Pancreas (tissue), 10 donors: ENCODE measurements around the gene SLC10A2. TPM values are rescaled to one million over a fixed set of nuclear protein-coding genes. Genes with fewer than 3 reads are reported as not detected.
"Not testable (repeated sequence)": the region's sequence is repeated elsewhere in the genome, so short reads cannot be mapped to it uniquely, and the experiment has no call there.

Experiments used
- ATAC-seq, 4 donors: fragments of 200-7000 bp; cut with Tn5 transposase; one replicate each; pipeline versions ENCODE4 v1.8.0 to v1.9.1; 2020; ENCODE audit warnings: mild to moderate bottlenecking in 4 of 4, moderate library complexity in 4 of 4
- DNase-seq, 6 donors: peaks; one replicate each; pipeline ENCODE4 v3.0.0-alpha.2; 2020
- FAIRE-seq: peaks from 2 replicates; lab custom pipeline; 2012; peaks lifted over from hg19 to GRCh38; lab: Jason Lieb, UNC
- H3K27ac ChIP-seq, 4 donors: fragments of 200-600 bp; sonication (generic); 1 replicate in 3 of 4; 2 replicates in 1 of 4; pipeline versions ENCODE4 v1.5.0 to v1.8.0; 2020
- H3K27me3 ChIP-seq, 4 donors: fragments of 200-600 bp; one replicate each; pipeline ENCODE4 v1.8.0; 2021
- H3K36me3 ChIP-seq, 3 donors: fragments of 200-600 bp; sonication (generic) in 1 of 3; one replicate each; pipeline versions ENCODE4 v1.5.0 to v1.8.0; 2020 to 2021
- H3K4me1 ChIP-seq, 3 donors: fragments of 200-600 bp; one replicate each; pipeline ENCODE4 v1.8.0; 2021
- H3K4me3 ChIP-seq, 4 donors: fragments of 200-600 bp; sonication (generic) in 2 of 4; one replicate each; pipeline versions ENCODE4 v1.5.0 to v1.8.0; 2020 to 2021
- H3K9me3 ChIP-seq, 4 donors: fragments of 200-600 bp; one replicate each; pipeline ENCODE4 v1.8.0; 2021
- WGBS, 2 donors: extraction: QIAGEN DNeasy Blood & Tissue Kit; methylation state at CpG; one replicate each; pipeline ENCODE4 v1.1.7; 2013; 5-methylcytosine and 5-hydroxymethylcytosine counted together
- intact Hi-C, 3 donors: fragments of 100-400 bp; cut with DNase I; formaldehyde crosslinking; loops; one replicate each; pipeline versions ENCODE4 v1.11.1 to v1.14.2; 2022
- polyA plus RNA-seq, 2 donors: library from polyadenylated mRNA; stranded (reverse); fragments of 200-250 nt; gene quantifications; one replicate each; pipeline ENCODE4 v1.2.3, GENCODE V29; 2013
- total RNA-seq, 6 donors: library from RNA; stranded (reverse); fragmentation: NEBNext Ultra II Directional in 4 of 6; extraction: Animal tissue kit (Norgen Biotek cat#: 25700) in 4 of 6; gene quantifications; one replicate each; pipeline versions ENCODE4 v1.2.1 to v1.2.4, GENCODE V29; 2021 to 2023
- TF ChIP-seq, protein P1 (sequence below), 4 donors: fragments of 200-600 bp; sonication (generic) in 3 of 4; IDR thresholded peaks; one replicate each; pipeline versions ENCODE4 v1.5.0 to v1.8.0; 2021; ENCODE audit warnings: antibody characterized with exemption in 4 of 4
- donor health status: healthy with polysubstance abuse.
- donor health status: DM: no; HTN: no; CAD: no; lungs with moderate emphysema.
- donor health status: DM: no; HTN: no; CAD: no.
- donor health status: control.
- donor health status: control.
- donor health status: Bipolar disorder and iron deficiency.
- donor health status: DM: yes; HTN: yes; CAD: no.
- donor health status: DM: no; HTN: no; CAD: no.
- donor health status: DM: no; HTN: no; CAD: no.
- donor health status: DM: yes; HTN: yes; CAD: no.

SLC10A2 gene, protein sequence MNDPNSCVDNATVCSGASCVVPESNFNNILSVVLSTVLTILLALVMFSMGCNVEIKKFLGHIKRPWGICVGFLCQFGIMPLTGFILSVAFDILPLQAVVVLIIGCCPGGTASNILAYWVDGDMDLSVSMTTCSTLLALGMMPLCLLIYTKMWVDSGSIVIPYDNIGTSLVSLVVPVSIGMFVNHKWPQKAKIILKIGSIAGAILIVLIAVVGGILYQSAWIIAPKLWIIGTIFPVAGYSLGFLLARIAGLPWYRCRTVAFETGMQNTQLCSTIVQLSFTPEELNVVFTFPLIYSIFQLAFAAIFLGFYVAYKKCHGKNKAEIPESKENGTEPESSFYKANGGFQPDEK
- not detected for total RNA-seq
- not detected for polyA plus RNA-seq

DNA sequence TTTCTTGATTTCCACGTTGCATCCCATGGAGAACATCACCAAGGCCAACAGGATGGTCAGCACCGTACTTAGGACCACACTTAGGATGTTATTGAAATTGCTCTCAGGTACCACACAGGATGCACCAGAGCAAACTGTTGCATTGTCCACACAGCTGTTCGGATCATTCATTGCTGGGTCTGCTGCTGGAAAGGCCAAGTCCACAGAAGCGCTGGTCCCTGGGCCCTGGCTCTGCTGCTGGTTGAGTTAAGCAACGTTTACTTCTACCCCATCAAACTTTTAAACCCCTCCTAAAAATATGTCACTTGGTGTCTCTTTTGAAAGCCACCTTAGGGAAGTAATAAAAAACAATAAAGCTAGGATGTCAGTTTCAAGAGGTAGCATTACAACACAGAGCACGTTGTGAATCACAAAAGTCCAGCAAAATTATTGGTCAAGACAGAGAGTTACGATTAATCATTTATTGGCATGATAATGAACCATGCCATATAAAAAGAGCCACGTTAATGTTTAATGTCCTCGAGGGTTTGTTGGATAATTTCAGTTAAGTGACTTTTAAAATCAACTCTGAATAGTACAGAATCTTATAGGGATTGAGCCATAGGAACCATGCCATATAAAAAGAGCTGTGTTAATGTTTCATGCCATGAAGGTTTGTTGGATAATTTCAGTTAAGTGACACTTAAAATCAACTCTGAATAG is at the start of gene SLC10A2:
TSS of gene SLC10A2 (minus strand) at position 339 of the 702 bp plus-strand sequence. CDS start at position 171, 168 bp downstream.
- H3K36me3 ChIP-seq = no peaks in the 10 kb centered on the region
- H3K4me1 ChIP-seq = no peaks in the 10 kb centered on the region
- no peak within 1 kb of the TSS for H3K27ac ChIP-seq
- ATAC-seq (no peak), DNase-seq (no peak), FAIRE-seq (no peak)
- intact Hi-C loops = no loop called here
- no peaks in the 10 kb centered on the region for H3K27me3 ChIP-seq
- no peaks in the 10 kb centered on the region for H3K9me3 ChIP-seq
- H3K4me3 ChIP-seq = no peak within 1 kb of the TSS
- WGBS, 2 donors = 38 to 46% methylated on average over 9 of the region's 9 CpGs
- TF ChIP-seq, protein P1, sequence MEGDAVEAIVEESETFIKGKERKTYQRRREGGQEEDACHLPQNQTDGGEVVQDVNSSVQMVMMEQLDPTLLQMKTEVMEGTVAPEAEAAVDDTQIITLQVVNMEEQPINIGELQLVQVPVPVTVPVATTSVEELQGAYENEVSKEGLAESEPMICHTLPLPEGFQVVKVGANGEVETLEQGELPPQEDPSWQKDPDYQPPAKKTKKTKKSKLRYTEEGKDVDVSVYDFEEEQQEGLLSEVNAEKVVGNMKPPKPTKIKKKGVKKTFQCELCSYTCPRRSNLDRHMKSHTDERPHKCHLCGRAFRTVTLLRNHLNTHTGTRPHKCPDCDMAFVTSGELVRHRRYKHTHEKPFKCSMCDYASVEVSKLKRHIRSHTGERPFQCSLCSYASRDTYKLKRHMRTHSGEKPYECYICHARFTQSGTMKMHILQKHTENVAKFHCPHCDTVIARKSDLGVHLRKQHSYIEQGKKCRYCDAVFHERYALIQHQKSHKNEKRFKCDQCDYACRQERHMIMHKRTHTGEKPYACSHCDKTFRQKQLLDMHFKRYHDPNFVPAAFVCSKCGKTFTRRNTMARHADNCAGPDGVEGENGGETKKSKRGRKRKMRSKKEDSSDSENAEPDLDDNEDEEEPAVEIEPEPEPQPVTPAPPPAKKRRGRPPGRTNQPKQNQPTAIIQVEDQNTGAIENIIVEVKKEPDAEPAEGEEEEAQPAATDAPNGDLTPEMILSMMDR (IDR thresholded peaks at IDR 0.05) = no peak

DNA sequence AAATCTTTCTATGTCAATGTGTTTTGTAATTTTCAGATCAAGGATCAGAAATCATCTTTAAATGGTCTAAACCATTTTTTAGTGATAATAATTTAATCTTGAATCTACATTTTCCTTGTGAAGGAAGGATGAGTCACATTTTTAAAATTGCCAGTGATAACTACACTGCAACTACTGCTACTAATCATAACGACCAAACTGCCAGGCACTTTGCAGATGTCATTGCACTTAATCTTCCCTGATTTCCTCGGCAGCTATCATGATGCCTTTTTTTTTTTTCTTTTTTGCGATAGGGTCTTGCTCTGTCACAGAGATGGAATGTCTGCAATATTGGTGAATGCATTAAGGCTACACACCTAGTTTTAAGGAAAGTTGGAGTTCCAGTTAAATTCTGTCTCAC is 41.4 kb upstream of the SLC10A2 start:
- TF ChIP-seq, protein P1 (IDR thresholded peaks at IDR 0.05) = no peak
- no peak overlapping the region for H3K4me3 ChIP-seq
- no peaks in the 10 kb centered on the region for H3K9me3 ChIP-seq
- DNase-seq = no peak
- 45 to 60% methylated on average over 3 of the region's 3 CpGs for WGBS, 2 donors
- intact Hi-C loops = no loop called here
- no peak for FAIRE-seq
- ATAC-seq = no peak
- no peak overlapping the region for H3K27ac ChIP-seq
- no peaks in the 10 kb centered on the region for H3K27me3 ChIP-seq
- H3K36me3 ChIP-seq = no peaks in the 10 kb centered on the region
- H3K4me1 ChIP-seq = no peaks in the 10 kb centered on the region

DNA sequence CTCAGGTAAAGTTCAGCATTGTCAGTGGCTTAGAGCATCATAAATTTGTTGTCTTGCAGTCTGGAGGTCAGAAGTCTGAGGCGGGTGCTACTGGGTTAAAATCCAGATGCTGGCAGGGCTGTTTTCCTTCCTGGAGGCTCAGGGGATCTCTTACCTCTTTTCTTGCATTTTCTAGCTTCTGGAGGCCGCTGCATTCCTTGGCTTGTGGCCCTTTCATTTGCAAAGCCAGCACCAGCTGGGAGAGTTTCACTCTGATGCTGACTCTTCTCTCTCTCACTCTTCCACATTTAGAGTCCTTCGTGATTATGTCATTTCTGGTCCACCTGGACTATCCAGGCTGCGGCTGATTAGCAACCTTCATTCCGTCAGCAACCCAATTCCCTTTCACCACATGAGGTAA is 38.1 kb upstream of the SLC10A2 start:
- Histone ChIP-seq H3K4me1 (no peaks in the 10 kb centered on the region), H3K4me3 (no peak overlapping the region), H3K27ac (no peak overlapping the region), H3K36me3 (no peaks in the 10 kb centered on the region), H3K27me3 (no peaks in the 10 kb centered on the region), H3K9me3 (no peaks in the 10 kb centered on the region)
- TF ChIP-seq, protein P1 (IDR thresholded peaks at IDR 0.05) = no peak
- 69 to 78% methylated on average over 5 of the region's 5 CpGs for WGBS, 2 donors
- intact Hi-C loops = no loop called here
- FAIRE-seq = no peak
- no peak for DNase-seq
- no peak for ATAC-seq

DNA sequence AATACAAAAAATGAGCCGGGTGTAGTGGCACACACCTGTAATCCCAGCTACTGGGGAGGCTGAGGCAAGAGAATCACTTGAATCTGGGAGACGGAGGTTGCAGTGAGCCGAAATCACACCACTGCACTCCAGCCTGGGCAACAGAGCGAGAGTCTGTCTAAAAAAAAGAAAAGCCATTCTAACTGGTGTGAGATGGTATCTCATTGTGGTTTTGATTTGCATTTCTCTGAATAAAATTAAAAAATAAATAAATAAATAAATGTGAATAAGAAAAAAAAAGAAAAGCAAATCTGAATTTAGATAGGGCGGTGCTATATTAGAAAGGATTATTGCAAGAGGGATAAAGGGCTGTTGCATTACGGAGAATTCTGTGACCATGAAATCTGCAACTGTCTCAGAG is 37.2 kb upstream of the SLC10A2 start:
- FAIRE-seq, H3K36me3 ChIP-seq, H3K27ac ChIP-seq, intact Hi-C loops, H3K4me1 ChIP-seq, DNase-seq, H3K27me3 ChIP-seq, H3K4me3 ChIP-seq, ATAC-seq, H3K9me3 ChIP-seq: not testable (repeated sequence)
- WGBS, 2 donors = 77 to 87% methylated on average over 6 of the region's 6 CpGs

DNA sequence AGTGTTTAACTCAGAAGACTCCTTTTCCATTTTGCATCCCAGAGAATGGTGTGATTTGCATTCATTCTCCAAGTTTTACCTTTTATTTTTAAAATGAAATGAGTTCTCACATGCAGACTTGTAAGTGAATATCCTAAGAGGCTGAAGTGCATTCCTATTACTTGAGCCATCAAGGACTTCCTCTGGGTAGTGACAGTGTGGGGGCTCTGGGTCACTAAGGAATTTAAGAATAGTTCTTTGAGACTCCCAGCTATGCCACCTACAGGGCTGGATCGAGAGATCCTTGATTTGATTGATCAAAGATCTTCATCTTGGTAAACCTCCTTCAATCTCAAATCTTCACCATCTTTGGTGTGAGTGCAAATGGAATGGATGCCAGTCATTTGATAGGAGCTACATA is 36.3 kb upstream of the SLC10A2 start:
- TF ChIP-seq, protein P1 (IDR thresholded peaks at IDR 0.05) = no peak
- H3K27me3 ChIP-seq = no peaks in the 10 kb centered on the region
- WGBS, 2 donors = 55 to 72% methylated on average over 1 of the region's 1 CpG
- H3K36me3 ChIP-seq = no peaks in the 10 kb centered on the region
- FAIRE-seq (no peak), ATAC-seq (no peak), DNase-seq (no peak)
- intact Hi-C loops = no loop called here
- H3K9me3 ChIP-seq = no peaks in the 10 kb centered on the region
- no peak overlapping the region for H3K4me3 ChIP-seq
- H3K27ac ChIP-seq = no peak overlapping the region
- no peaks in the 10 kb centered on the region for H3K4me1 ChIP-seq
